ENCODE measurements around the gene TNIP3. TPM values are rescaled to one million over a fixed set of nuclear protein-coding genes. Genes with fewer than 3 reads are reported as not detected.

Gene TNIP3
- total and polyA plus RNA-seq, 9 of the 15 experiments (the other 6 are each of a cell fraction or from before 2014, with no cell fraction given): 0.14 TPM; not detected in 8

DNA sequence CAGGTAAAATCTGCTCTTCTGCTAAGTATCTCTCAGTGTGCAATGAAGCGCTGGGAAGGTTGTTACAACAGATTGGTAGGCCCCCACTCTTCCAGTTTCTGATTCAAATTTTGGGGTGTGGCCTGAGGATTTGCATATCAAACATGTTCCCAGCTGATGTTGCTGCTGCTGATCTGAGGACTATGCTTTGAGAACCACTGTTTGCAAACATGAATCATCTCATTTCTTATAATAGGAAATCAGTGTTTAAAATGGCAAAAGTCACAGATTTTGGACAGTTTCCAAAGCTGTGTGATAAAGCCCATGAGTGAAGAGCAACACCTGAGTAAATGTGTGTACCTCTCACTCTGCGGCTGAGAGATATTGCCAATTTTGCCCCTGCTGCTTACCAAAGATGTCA lies 55.6 kb downstream of the TNIP3 start:
- FAIRE-seq (no peak), DNase-seq (ENCODE audit: extremely low read depth in 1 of 4, low spot score in 3 of 4) (no peak), ATAC-seq (no peak)
- no TSS peak for BruUV-seq (replicated peaks)
- Histone ChIP-seq H3K4me2 (ENCODE audit: insufficient read depth, low read length) (no peak overlapping the region), H2AFZ (ENCODE audit: low read depth, low read length) (no peak overlapping the region), H3K9me1 (ENCODE audit: control insufficient read depth, insufficient read depth, low read length) (no peaks in the 10 kb centered on the region), H3K9me3 (replicated peaks; ENCODE audit: control insufficient read depth, insufficient read depth, low read depth, low read length) (no peaks in the 10 kb centered on the region), H3K27me3 (ENCODE audit: control insufficient read depth in 2 of 2, insufficient read depth in 2 of 2, low read length in 2 of 2) (no peaks in the 10 kb centered on the region), H3K4me1 (replicated peaks in 1 of 2; ENCODE audit: control insufficient read depth in 2 of 2, insufficient read depth in 2 of 2, low read length in 2 of 2) (no peaks in the 10 kb centered on the region), H4K20me1 (replicated peaks; ENCODE audit: control insufficient read depth, insufficient read depth, low read length) (no peaks in the 10 kb centered on the region), H3K27ac (ENCODE audit: extremely low read depth, low read depth, low read length) (no peak overlapping the region), H3K36me3 (ENCODE audit: control insufficient read depth, insufficient read depth, low read length) (no peaks in the 10 kb centered on the region), H3K9ac (ENCODE audit: insufficient read depth in 1 of 2, low read depth in 2 of 2, low read length in 2 of 2) (no peak overlapping the region), H3K79me2 (ENCODE audit: control insufficient read depth, insufficient read depth, low read length) (no peaks in the 10 kb centered on the region), H3K4me3 (no peak overlapping the region)
- intact Hi-C loops (cut with micrococcal nuclease) (no loop called here), in situ Hi-C loops (cut with MboI) (no loop called here)
- POLR2A ChIA-PET: no interaction called here
- WGBS (ENCODE audit: insufficient coverage, low coverage, missing lambda C conversion rate): 0% methylated on average over 2 of the region's 2 CpGs
- no peak for TF ChIP-seq TBP (optimal IDR thresholded peaks at IDR 0.05; ENCODE audit: low read depth, low read length)
- TF ChIP-seq MEIS2 (IDR thresholded peaks at IDR 0.05; ENCODE audit: partially characterized antibody): no peak
- CTCF ChIA-PET (ENCODE audit: low intra/inter-chr PET ratio): no interaction called here

DNA sequence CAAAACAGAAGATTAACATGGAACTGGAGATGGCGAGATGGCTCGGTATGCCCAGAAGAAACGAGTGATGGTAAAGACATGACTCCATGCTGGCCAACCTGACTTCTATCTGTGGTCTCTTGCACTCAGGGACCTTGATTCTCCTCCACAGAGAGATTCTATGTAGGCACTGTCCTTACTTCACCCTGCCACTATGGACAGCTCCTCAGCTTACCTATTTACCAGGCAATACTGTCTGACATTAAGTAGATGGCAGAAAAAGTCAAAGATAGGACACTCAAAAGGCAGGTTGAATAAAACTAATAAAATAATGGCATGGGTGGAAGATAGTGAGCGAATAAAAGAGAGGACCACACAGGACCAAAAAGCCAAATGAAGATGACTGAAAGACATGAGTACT lies 56.6 kb downstream of the TNIP3 start:
- WGBS (ENCODE audit: insufficient coverage, low coverage, missing lambda C conversion rate): 0% methylated on average over 4 of the region's 4 CpGs
- FAIRE-seq (no peak), DNase-seq (ENCODE audit: extremely low read depth in 1 of 4, low spot score in 3 of 4) (no peak), ATAC-seq (no peak)
- H3K36me3 ChIP-seq (ENCODE audit: control insufficient read depth, insufficient read depth, low read length): no peaks in the 10 kb centered on the region
- no peak overlapping the region for H3K4me2 ChIP-seq (ENCODE audit: insufficient read depth, low read length)
- H3K4me1 ChIP-seq (replicated peaks in 1 of 2; ENCODE audit: control insufficient read depth in 2 of 2, insufficient read depth in 2 of 2, low read length in 2 of 2): no peaks in the 10 kb centered on the region
- no peak overlapping the region for H3K4me3 ChIP-seq
- H3K9me3 ChIP-seq (replicated peaks; ENCODE audit: control insufficient read depth, insufficient read depth, low read depth, low read length): no peaks in the 10 kb centered on the region
- no peak overlapping the region for H2AFZ ChIP-seq (ENCODE audit: low read depth, low read length)
- H3K9ac ChIP-seq (ENCODE audit: insufficient read depth in 1 of 2, low read depth in 2 of 2, low read length in 2 of 2): no peak overlapping the region
- no peaks in the 10 kb centered on the region for H3K79me2 ChIP-seq (ENCODE audit: control insufficient read depth, insufficient read depth, low read length)
- BruUV-seq (replicated peaks): no TSS peak
- CTCF ChIA-PET (ENCODE audit: low intra/inter-chr PET ratio): no interaction called here
- H3K27ac ChIP-seq (ENCODE audit: extremely low read depth, low read depth, low read length): no peak overlapping the region
- no peaks in the 10 kb centered on the region for H4K20me1 ChIP-seq (replicated peaks; ENCODE audit: control insufficient read depth, insufficient read depth, low read length)
- in situ Hi-C loops (cut with MboI) (no loop called here), intact Hi-C loops (cut with micrococcal nuclease) (no loop called here)
- POLR2A ChIA-PET: no interaction called here
- no peak for TF ChIP-seq JUNB (CRISPR knock-in tag; conservative IDR thresholded peaks at IDR 0.05)
- TF ChIP-seq ARID1B (IDR thresholded peaks at IDR 0.05): no peak
- no peak for TF ChIP-seq U2AF1 (optimal IDR thresholded peaks at IDR 0.05; ENCODE audit: low read depth, low read length)
- no peak for TF ChIP-seq ZNF121 (CRISPR knock-in tag; conservative IDR thresholded peaks at IDR 0.05)
- TF ChIP-seq, protein P1, sequence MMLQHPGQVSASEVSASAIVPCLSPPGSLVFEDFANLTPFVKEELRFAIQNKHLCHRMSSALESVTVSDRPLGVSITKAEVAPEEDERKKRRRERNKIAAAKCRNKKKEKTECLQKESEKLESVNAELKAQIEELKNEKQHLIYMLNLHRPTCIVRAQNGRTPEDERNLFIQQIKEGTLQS (IDR thresholded peaks at IDR 0.05): no peak
- TF ChIP-seq, protein P1 (CRISPR knock-in tag; conservative IDR thresholded peaks at IDR 0.05): no peak
- TF ChIP-seq EGR1 (conservative IDR thresholded peaks at IDR 0.05): no peak
- TF ChIP-seq ZNF707 (CRISPR knock-in tag; conservative IDR thresholded peaks at IDR 0.05): no peak
- no peak for TF ChIP-seq PRMT5 (CRISPR knock-in tag; IDR thresholded peaks at IDR 0.05)
- TF ChIP-seq ZNF384 (IDR thresholded peaks at IDR 0.05; ENCODE audit: low read depth, low read length): no peak
- no peak for TF ChIP-seq SREBF1 (IDR thresholded peaks at IDR 0.05; ENCODE audit: borderline replicate concordance, low read depth, low read length)
- TF ChIP-seq, protein P2, sequence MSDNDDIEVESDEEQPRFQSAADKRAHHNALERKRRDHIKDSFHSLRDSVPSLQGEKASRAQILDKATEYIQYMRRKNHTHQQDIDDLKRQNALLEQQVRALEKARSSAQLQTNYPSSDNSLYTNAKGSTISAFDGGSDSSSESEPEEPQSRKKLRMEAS (CRISPR knock-in tag; IDR thresholded peaks at IDR 0.05): no peak
- H3K27me3 ChIP-seq (ENCODE audit: control insufficient read depth in 2 of 2, insufficient read depth in 2 of 2, low read length in 2 of 2): no peaks in the 10 kb centered on the region
- H3K9me1 ChIP-seq (ENCODE audit: control insufficient read depth, insufficient read depth, low read length): no peaks in the 10 kb centered on the region

Data from K562 (cell line).